Activated CD8-positive, alpha-beta T cell treated with anti-CD3 and anti-CD28 coated beads, Interleukin-2, amount 10 ng/mL, durations not matched to agents 7 days and 5 days (primary cell): ENCODE results near the gene NDUFC2. TPM values are rescaled to one million over a fixed set of nuclear protein-coding genes. Genes with fewer than 3 reads are reported as not detected.

ENCODE experiments used
- ATAC-seq: fragments of 150-1000 bp; cut with Tn5 transposase; one replicate; pipeline ENCODE4 v1.10.0; 2021; ENCODE audit warnings: moderate library complexity
- CTCF ChIA-PET: fragments of 350-600 bp; sonication (Branson Sonifier 250); formaldehyde crosslinking; loops from one replicate; lab custom pipeline; 2021; ENCODE audit warnings: antibody characterized with exemption; lab: Charles Lee
- POLR2A ChIA-PET: fragments of 350-600 bp; sonication (Branson Sonifier 250); formaldehyde crosslinking; loops from one replicate; lab custom pipeline; 2021; ENCODE audit warnings: antibody characterized with exemption; lab: Charles Lee
- DNase-seq: peaks from one replicate; pipeline ENCODE4 v3.0.0-alpha.2; 2020
- H3K27ac Mint-ChIP-seq: one replicate; pipeline ENCODE4 v1.8.0; 2021; ENCODE audit warnings: mild to moderate bottlenecking, mixed read lengths
- H3K27me3 Mint-ChIP-seq: one replicate; pipeline ENCODE4 v1.8.0; 2021; ENCODE audit warnings: low read depth, mixed read lengths
- H3K36me3 Mint-ChIP-seq: one replicate; pipeline ENCODE4 v1.8.0; 2021; ENCODE audit warnings: low read depth, mixed read lengths
- H3K4me1 Mint-ChIP-seq: one replicate; pipeline ENCODE4 v1.8.0; 2021; ENCODE audit warnings: low read depth, mixed read lengths
- H3K4me3 Mint-ChIP-seq: one replicate; pipeline ENCODE4 v1.8.0; 2021; ENCODE audit warnings: mild to moderate bottlenecking, mixed read lengths
- H3K9me3 Mint-ChIP-seq: one replicate; pipeline ENCODE4 v1.8.0; 2022; ENCODE audit warnings: mixed read lengths; ENCODE audit not compliant: insufficient read depth
- total RNA-seq, 2 experiments: library from RNA; stranded (reverse); gene quantifications; one replicate each; pipeline ENCODE4 v1.2.3, GENCODE V29; 2021

The NDUFC2 gene
- 100 to 1,000 TPM; 193 TPM for total RNA-seq

- CTCF ChIA-PET, result interaction anchor here (1.4 to 2.6 kb wide), 4 partner anchors 34 to 485 kb away, joined by 3 to 14 read pairs (median 8); partner anchors contain the start of gene ALG8
Measured at GRCh38 chr11:78079232-78080083, at the start of gene NDUFC2. Gene NDUFC2, minus strand, starts transcription at chr11:78079862. Its CDS starts 118 bp downstream, at chr11:78079744.

GRCh38 chr11:78127403-78127802, 47.7 kb upstream of the NDUFC2 start:
- no peak for DNase-seq
- POLR2A ChIA-PET, result no interaction called here
- Mint-ChIP-seq H3K9me3 (no peaks in the 10 kb centered on the region), H3K27ac (no peak overlapping the region), H3K4me1 (no peaks in the 10 kb centered on the region), H3K4me3 (no peak overlapping the region), H3K36me3 (peaks cover 9% of the 10 kb centered on the region), H3K27me3 (no peaks in the 10 kb centered on the region)
- CTCF ChIA-PET, result no interaction called here
- no peak for ATAC-seq

More at GRCh38 chr11:78079232-78080083, at the start of gene NDUFC2:
- DNase-seq, result peak; percentile 75
- Mint-ChIP-seq H3K27me3 (no peaks in the 10 kb centered on the region), H3K36me3 (peaks cover 16% of the 10 kb centered on the region), H3K9me3 (no peaks in the 10 kb centered on the region), H3K4me1 (peaks cover 58% of the 10 kb centered on the region), H3K27ac (peak within 1 kb of the TSS; percentile 90), H3K4me3 (peak within 1 kb of the TSS; percentile 92)
- POLR2A ChIA-PET, result interaction anchor here (0.7 to 2.3 kb wide), 8 partner anchors 9 to 123 kb away, joined by 3 to 18 read pairs (median 4); partner anchors contain the start of gene ALG8
- peak; percentile 82 for ATAC-seq

- Mint-ChIP-seq H3K4me1 (no peaks in the 10 kb centered on the region), H3K9me3 (no peaks in the 10 kb centered on the region), H3K27me3 (no peaks in the 10 kb centered on the region), H3K36me3 (peaks cover 34% of the 10 kb centered on the region), H3K4me3 (no peak overlapping the region), H3K27ac (no peak overlapping the region)
- ChIA-PET CTCF (no interaction called here), POLR2A (interaction anchor here (0.6 kb wide), 1 partner anchor 1958 kb away, joined by 3 read pairs; no protein-coding TSS in a partner anchor)
- ATAC-seq (no peak), DNase-seq (no peak)
Measured at GRCh38 chr11:78112582-78113275, 33.1 kb upstream of the NDUFC2 start.

GRCh38 chr11:78111298-78111697, 31.6 kb upstream of the NDUFC2 start:
- ATAC-seq (no peak), DNase-seq (no peak)
- POLR2A ChIA-PET, result no interaction called here
- Mint-ChIP-seq H3K9me3 (no peaks in the 10 kb centered on the region), H3K4me3 (no peak overlapping the region), H3K27ac (no peak overlapping the region), H3K4me1 (no peaks in the 10 kb centered on the region), H3K27me3 (no peaks in the 10 kb centered on the region), H3K36me3 (peaks cover 34% of the 10 kb centered on the region)
- CTCF ChIA-PET, result no interaction called here

GRCh38 chr11:78110830-78111229, 31.2 kb upstream of the NDUFC2 start:
- CTCF ChIA-PET, result no interaction called here
- no peak overlapping the region for H3K4me3 Mint-ChIP-seq
- peaks cover 35% of the 10 kb centered on the region for H3K36me3 Mint-ChIP-seq
- ATAC-seq, result no peak
- POLR2A ChIA-PET, result no interaction called here
- DNase-seq, result no peak
- H3K27ac Mint-ChIP-seq, result no peak overlapping the region
- no peaks in the 10 kb centered on the region for H3K27me3 Mint-ChIP-seq
- no peaks in the 10 kb centered on the region for H3K9me3 Mint-ChIP-seq
- H3K4me1 Mint-ChIP-seq, result no peaks in the 10 kb centered on the region

GRCh38 chr11:78110351-78110750, 30.7 kb upstream of the NDUFC2 start:
- no peaks in the 10 kb centered on the region for H3K9me3 Mint-ChIP-seq
- no peak overlapping the region for H3K27ac Mint-ChIP-seq
- POLR2A ChIA-PET, result no interaction called here
- DNase-seq (no peak), ATAC-seq (no peak)
- H3K4me3 Mint-ChIP-seq, result no peak overlapping the region
- H3K36me3 Mint-ChIP-seq, result peaks cover 37% of the 10 kb centered on the region
- no peaks in the 10 kb centered on the region for H3K4me1 Mint-ChIP-seq
- H3K27me3 Mint-ChIP-seq, result no peaks in the 10 kb centered on the region
- CTCF ChIA-PET, result no interaction called here

GRCh38 chr11:78109081-78110015, 29.7 kb upstream of the NDUFC2 start:
- H3K4me1 Mint-ChIP-seq, result no peaks in the 10 kb centered on the region
- ATAC-seq, result no peak
- no peak for DNase-seq
- H3K27me3 Mint-ChIP-seq, result no peaks in the 10 kb centered on the region
- no peak overlapping the region for H3K4me3 Mint-ChIP-seq
- ChIA-PET POLR2A (interaction anchor here (0.6 kb wide), 1 partner anchor 232 kb away, joined by 3 read pairs; no protein-coding TSS in a partner anchor), CTCF (no interaction called here)
- peaks cover 37% of the 10 kb centered on the region for H3K36me3 Mint-ChIP-seq
- no peak overlapping the region for H3K27ac Mint-ChIP-seq
- H3K9me3 Mint-ChIP-seq, result no peaks in the 10 kb centered on the region

GRCh38 chr11:78100676-78101472, 21.2 kb upstream of the NDUFC2 start:
- CTCF ChIA-PET, result no interaction called here
- H3K27ac Mint-ChIP-seq, result peak overlapping the region; percentile 30
- no peaks in the 10 kb centered on the region for H3K27me3 Mint-ChIP-seq
- H3K4me1 Mint-ChIP-seq, result no peaks in the 10 kb centered on the region
- peaks cover 36% of the 10 kb centered on the region for H3K36me3 Mint-ChIP-seq
- POLR2A ChIA-PET, result no interaction called here
- no peaks in the 10 kb centered on the region for H3K9me3 Mint-ChIP-seq
- no peak for ATAC-seq
- no peak overlapping the region for H3K4me3 Mint-ChIP-seq
- no peak for DNase-seq

- ATAC-seq, result no peak
- no peaks in the 10 kb centered on the region for H3K27me3 Mint-ChIP-seq
- ChIA-PET CTCF (no interaction called here), POLR2A (no interaction called here)
- H3K4me1 Mint-ChIP-seq, result no peaks in the 10 kb centered on the region
- DNase-seq, result no peak
- H3K9me3 Mint-ChIP-seq, result no peaks in the 10 kb centered on the region
- peaks cover 37% of the 10 kb centered on the region for H3K36me3 Mint-ChIP-seq
- H3K4me3 Mint-ChIP-seq, result no peak overlapping the region
- no peak overlapping the region for H3K27ac Mint-ChIP-seq
Measured at GRCh38 chr11:78100261-78100660, 20.6 kb upstream of the NDUFC2 start.

GRCh38 chr11:78099666-78100065, 20.0 kb upstream of the NDUFC2 start:
- H3K4me1 Mint-ChIP-seq, result peaks cover 4% of the 10 kb centered on the region
- ATAC-seq, result no peak
- no peak for DNase-seq
- ChIA-PET CTCF (no interaction called here), POLR2A (no interaction called here)
- H3K27ac Mint-ChIP-seq, result no peak overlapping the region
- no peaks in the 10 kb centered on the region for H3K27me3 Mint-ChIP-seq
- H3K36me3 Mint-ChIP-seq, result peaks cover 42% of the 10 kb centered on the region
- H3K4me3 Mint-ChIP-seq, result no peak overlapping the region
- no peaks in the 10 kb centered on the region for H3K9me3 Mint-ChIP-seq
